Lower leg skin (tissue), 4 donors: ENCODE measurements around the gene EXOC6. TPM values are rescaled to one million over a fixed set of nuclear protein-coding genes. Genes with fewer than 3 reads are reported as not detected.

ENCODE experiments used
- DNase-seq, 2 donors: peaks; one replicate each; pipeline ENCODE4 v3.0.0-alpha.2; 2019; ENCODE audit warnings: low spot score in 2 of 2
- H3K4me3 ChIP-seq: fragments of 200-600 bp; sonication (generic); 2 replicates; pipeline ENCODE4 v1.5.1; 2017; ENCODE audit warnings: mild to moderate bottlenecking, low read depth; ENCODE audit not compliant: poor library complexity, severe bottlenecking
- CTCF ChIP-seq, 3 donors: fragments of 450-650 bp; IDR thresholded peaks; one replicate each; pipeline ENCODE4 v1.5.1; 2016; ENCODE audit warnings: antibody characterized with exemption in 3 of 3, mild to moderate bottlenecking in 3 of 3, moderate library complexity in 2 of 3
- POLR2A ChIP-seq, 2 donors: fragments of 450-650 bp; IDR thresholded peaks; one replicate each; pipeline ENCODE4 v1.6.1; 2016 to 2017; ENCODE audit warnings: antibody characterized with exemption in 2 of 2, mild to moderate bottlenecking in 1 of 2, moderate library complexity in 1 of 2
- WGBS, 2 donors: methylation state at CpG; one replicate each; pipeline ENCODE4 v1.1.5; 2018; 5-methylcytosine and 5-hydroxymethylcytosine counted together
- intact Hi-C: fragments of 100-400 bp; cut with DNase I; formaldehyde crosslinking; loops from one replicate; pipeline ENCODE4 v1.15.0; 2023; ENCODE audit warnings: low total_unique reads
- total RNA-seq, 4 donors: library from RNA; depleted of rRNA; stranded (reverse); fragments of >200 nt; gene quantifications; one replicate each; pipeline ENCODE4 v1.1.0, GENCODE V29; 2016

The EXOC6 gene
- total RNA-seq, 4 donors from 2014 or later = 5.2 to 8.4 (median 6.0) TPM

- TF ChIP-seq CTCF (IDR thresholded peaks at IDR 0.05) (no peak), POLR2A (IDR thresholded peaks at IDR 0.05) (no peak)
- H3K4me3 ChIP-seq = no peak overlapping the region
- DNase-seq = peak in 1 of 2 donors; percentile 79
- intact Hi-C loops = no loop called here
- 2% methylated on average over 38 to 63 of the region's 67 CpGs for WGBS, 2 donors
Observed at GRCh38 chr10:93074597-93075368, 226.5 kb downstream of the EXOC6 start.

GRCh38 chr10:93075369-93076221 is 227.3 kb downstream of the EXOC6 start:
- intact Hi-C loops = no loop called here
- DNase-seq = peak; percentile 6 to 56
- no peak for TF ChIP-seq CTCF (IDR thresholded peaks at IDR 0.05)
- no peak for TF ChIP-seq POLR2A (IDR thresholded peaks at IDR 0.05)
- H3K4me3 ChIP-seq = no peak overlapping the region
- WGBS, 2 donors = 25 to 27% methylated on average over 21 to 25 of the region's 25 CpGs

GRCh38 chr10:93076871-93077270 is 228.6 kb downstream of the EXOC6 start:
- DNase-seq = peak in 1 of 2 donors; percentile 0
- intact Hi-C loops = no loop called here
- no peak for TF ChIP-seq CTCF (IDR thresholded peaks at IDR 0.05)
- no peak for TF ChIP-seq POLR2A (IDR thresholded peaks at IDR 0.05)
- WGBS, 2 donors = 43% methylated on average over 2 of the region's 2 CpGs
- H3K4me3 ChIP-seq = no peak overlapping the region

- TF ChIP-seq POLR2A (IDR thresholded peaks at IDR 0.05) (no peak), CTCF (IDR thresholded peaks at IDR 0.05) (no peak)
- 74 to 77% methylated on average over 5 of the region's 5 CpGs for WGBS, 2 donors
- no peak overlapping the region for H3K4me3 ChIP-seq
- no peak for DNase-seq
- intact Hi-C loops = no loop called here
Observed at GRCh38 chr10:93077860-93078337, 229.6 kb downstream of the EXOC6 start.

DNA sequence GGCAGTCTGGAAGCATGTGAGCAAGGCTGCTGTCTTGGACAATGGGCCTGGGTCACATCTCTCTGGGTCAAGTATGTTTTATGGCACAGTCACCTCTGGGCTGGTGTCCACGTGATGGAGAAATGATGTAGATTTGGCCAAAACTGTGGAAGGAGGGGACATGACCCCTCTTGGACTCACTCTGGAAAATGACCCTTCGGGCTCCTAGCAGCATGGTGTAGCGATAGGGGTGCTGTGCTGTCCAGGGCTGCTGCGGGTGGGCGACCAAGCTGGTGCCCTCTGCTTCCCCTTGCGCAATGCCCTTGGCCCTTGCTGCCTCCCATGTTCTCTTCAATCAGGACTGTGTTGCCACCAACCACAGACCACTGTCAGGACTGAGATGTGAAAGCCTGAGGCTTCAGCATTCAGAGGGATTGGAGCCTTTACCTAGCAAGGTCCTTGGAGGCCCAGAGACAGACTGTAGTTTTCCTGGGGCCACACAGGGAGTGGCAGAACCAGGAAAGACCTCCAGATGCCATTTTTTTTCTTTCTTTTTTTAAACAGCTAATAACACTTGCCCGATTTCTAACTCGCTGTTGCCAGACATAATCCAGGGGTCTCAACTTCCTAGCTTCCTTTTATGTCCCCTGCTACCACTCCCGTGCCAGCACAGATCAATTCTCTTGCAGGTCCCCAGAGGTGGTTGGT is 231.5 kb downstream of the EXOC6 start:
- TF ChIP-seq CTCF (IDR thresholded peaks at IDR 0.05) (no peak), POLR2A (IDR thresholded peaks at IDR 0.05) (no peak)
- peak; percentile 7 to 52 for DNase-seq
- H3K4me3 ChIP-seq = no peak overlapping the region
- 49 to 58% methylated on average over 9 of the region's 9 CpGs for WGBS, 2 donors
- intact Hi-C loops = no loop called here
